GM19238 (cell line): Measurements from ENCODE around the gene NTNG2.

Source experiments
- DNase-seq: peaks from one replicate; pipeline ENCODE4 v3.0.0; 2011; ENCODE audit warnings: low spot score; ENCODE audit not compliant: insufficient read length

The NTNG2 gene

DNA sequence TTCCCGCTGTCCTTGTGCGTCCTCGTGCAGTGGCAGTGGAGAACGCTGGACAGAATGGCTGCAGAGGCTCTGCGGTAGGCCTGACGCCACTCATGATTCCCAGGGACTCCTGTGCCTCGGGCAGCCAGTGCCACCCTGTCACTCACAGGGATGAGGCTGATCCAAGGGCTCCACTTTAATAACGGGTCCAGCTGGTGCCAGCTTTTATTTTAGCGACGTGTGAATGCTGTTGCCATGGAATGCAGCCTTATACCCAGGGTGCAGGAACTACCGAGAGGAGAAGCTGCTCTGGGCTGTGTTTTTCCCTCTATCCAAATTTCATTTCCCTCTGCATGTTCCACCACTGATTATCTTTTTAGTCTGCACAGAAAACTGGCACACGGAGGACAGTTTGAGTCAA lies 15.8 kb upstream of the NTNG2 start:
- DNase-seq: no peak

DNA sequence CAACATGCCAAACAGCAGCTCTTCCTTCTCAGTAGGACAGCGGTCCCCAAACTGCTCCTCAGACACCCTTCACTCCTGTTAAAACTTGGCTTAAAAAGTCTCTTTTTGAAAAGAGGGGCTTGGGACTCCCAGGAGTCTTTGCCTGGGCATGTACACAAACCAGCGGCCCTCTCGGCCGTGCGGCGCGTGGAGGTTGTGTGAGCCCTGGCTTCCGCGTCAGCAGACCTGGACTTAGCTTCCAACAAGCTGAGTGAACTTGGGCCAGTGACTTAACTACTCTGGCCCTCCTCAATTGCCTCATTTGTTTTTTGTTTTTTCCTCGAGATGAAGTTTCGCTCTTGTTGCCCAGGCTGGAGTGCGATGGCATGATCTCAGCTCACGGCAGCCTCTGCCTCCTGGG lies 15.3 kb upstream of the NTNG2 start:
- no peak for DNase-seq

DNA sequence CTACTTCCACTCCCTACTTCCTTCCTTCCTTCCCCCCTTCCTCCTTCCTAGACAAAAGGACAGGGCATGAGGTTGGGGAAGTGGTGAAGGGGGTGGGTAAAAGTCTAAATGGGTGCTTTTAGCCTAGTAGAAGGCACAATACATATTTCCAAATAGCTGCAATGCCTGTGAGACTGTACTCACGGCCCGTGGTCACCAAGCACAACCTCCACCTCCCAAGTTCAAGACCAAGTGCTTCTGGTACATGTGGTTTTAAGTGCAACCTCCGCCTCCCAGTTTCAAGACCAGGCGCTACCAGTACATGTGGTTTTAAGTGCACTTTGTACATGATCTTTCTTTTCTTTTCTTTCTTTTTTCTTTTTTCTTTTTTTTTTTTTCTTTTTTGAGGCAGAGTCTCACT lies 14.5 kb upstream of the NTNG2 start:
- DNase-seq: no peak

- no peak for DNase-seq
These were observed 14.0 kb upstream of the NTNG2 start for GRCh38 chr9:132147839-132148238.

DNA sequence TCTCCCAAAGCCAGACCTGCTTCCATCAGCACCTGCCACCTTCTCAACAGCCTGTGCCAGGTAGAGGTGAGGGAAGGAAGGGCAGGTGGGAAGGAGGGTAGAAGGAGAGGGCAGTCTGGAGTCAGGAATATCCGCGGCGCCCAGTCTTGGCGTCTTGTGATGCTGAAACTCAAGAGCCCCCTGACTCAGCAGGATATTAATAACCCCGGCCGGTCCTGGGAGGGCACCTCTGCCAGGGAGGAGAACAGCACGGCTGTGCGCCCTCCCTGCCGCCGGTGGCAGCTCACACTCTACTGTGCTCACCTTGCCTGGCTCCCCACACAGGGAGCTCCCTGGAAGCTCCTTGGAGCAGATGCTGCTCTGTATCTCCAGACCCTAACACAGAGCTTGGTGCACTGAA lies 11.6 kb upstream of the NTNG2 start:
- no peak for DNase-seq

GRCh38 chr9:132151118-132151517 lies 10.7 kb upstream of the NTNG2 start:
- no peak for DNase-seq

DNA sequence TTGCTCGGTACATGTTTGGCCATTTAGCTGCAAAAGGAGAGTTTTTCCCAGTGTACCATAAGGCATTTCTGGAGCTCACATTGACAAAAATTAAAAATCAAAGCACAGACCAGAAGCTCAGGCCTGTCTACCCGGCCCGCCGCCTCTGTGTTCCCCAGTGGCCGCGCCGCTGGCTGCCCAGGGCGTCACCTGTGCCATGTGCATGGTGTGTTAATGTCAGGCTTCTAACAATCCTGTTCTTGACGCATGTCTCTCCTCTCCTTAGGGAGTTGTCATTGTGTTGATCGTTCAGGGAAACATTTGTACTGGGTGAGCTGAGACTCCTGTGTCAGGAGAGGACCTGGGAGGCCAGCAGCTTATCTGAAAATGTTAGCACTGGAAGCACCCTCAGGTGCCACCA lies 9.6 kb upstream of the NTNG2 start:
- no peak for DNase-seq

DNA sequence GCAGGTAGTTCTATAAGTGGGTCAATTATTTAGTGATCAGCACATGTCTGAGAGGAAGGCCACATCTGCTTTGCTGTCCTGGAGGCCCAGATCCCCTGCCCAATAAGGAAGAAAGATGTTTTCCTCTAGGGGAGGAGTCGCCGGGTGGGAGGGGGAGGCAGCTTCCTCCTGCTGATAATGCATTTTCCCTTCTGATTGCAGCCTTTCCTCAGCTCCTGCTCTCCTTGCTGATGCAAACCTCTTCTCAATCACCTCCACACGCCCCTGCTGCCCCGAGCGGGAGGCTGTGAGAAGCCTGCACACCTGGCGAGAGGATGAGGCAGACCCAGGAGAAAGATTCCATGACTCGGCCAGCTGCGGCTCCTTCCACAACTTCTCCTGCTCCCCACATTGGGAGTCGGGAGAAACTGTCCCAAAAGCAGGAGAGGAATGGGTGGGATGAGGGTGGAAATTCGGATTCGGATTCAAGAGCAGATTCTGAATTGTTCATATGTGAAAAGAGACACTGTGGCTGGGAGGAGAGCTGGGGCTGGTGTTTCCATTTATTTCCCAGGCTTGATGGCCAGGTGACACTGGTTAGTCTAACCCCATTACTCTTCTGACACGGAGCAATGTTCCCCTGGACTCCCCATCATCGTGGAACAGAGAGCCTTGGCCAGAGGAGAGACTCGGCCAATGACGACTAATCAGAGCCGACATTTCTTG lies 6.8 kb upstream of the NTNG2 start:
- no peak for DNase-seq

DNA sequence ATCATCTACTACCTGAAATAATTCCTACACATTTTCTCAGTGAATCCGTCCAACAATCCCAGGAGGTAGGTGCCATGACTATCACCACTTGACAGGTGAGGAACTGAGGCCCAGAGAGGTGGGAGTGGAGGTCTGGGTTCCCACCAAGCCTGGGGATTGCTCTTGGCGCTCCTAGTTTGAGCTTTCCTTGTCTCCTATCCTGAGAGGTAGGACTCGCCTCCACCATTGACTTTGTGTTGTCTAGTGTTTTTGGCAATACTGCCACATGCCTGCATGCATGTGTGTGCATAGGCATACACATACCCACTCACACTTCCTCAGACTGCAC lies 6.3 kb upstream of the NTNG2 start:
- DNase-seq: no peak

- no peak for DNase-seq
These were observed 5.6 kb upstream of the NTNG2 start for GRCh38 chr9:132156262-132156661.

GRCh38 chr9:132157347-132158116 lies 4.3 kb upstream of the NTNG2 start:
- no peak for DNase-seq

DNA sequence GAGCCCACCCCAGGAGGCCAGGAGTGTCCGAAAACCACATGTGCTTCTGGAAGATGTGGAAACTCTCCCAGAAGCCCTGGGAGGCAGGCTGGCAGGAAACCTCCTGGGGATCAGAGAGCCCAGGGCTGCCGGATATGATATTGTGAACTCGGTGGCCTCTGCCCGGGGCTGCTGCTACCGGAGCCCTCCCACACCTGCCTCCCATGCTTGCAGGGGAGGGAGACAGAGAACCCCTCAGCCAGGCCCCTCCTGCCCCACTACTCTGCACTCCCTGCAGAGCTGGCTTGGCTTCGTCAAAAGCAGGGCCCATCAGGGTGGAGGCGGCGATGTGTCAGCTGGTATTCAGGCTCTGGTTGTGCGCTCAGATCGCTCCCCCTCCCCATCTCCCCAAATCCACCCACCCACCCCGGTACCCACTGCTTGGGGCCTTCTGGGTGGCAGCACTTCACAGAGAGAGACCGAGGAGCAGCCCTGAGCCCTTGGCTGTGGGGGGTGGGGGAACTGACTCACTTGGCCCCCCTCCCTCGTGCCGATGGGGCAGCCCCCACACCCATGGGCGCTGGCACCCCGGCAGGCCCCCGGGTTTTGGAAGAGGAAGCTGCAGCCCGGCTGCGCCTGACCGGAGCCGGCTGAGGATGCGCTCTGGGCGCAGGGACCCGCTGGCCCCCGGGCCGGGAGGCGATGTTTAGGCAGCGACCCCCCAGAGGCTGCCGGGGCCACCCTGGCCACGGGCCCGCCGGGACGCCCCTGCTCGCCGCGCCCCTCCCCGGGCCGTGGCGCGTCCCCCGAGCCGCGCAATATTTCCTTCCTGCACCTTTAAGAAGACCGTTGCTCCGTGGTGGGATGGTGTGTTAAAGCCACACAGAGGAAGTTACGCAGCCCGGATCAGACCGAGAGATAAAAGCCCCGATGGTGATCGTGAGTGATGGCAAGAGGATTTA lies 786 bp upstream of the NTNG2 start:
- DNase-seq: peak; percentile 23

GRCh38 chr9:132162764-132163456 lies 1.1 kb downstream of the NTNG2 start:
- DNase-seq: no peak

- no peak for DNase-seq
These were observed 1.6 kb downstream of the NTNG2 start for GRCh38 chr9:132163457-132163875.

DNA sequence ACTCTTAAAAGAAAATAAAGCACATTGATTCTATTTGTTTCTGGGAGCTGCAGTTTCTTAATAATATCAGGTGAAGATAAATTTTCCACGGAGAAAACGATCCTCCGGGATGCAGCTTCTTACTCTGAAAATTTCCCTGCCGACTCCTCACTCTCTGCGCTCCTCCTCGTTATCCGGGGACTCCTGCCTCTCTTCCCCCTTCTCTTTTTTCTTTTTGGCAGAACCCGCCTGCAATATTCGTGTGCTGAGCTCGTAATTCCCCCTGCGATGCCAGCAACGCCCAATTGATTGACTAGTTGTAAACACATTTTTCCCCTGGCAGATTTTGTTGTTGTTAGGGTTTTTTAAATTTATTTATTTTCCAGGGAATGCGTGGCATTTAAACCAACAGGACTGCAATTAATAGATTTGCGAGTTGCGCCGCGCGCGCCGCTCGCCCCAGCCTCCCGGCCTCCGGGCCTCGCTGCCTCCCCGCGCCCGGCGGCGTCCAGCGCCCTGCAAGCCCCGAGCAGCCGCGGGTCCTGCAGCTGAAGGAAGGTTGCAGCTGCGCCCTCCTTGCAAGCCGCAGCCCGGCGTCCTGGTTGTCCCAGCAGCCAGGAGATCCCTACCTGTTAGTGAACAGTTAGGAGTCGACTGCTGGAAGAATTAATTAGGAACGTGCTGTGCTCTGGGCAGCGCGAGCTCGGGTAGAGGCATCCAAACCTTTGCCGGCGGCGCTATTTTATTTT lies 2.2 kb downstream of the NTNG2 start:
- no peak for DNase-seq

DNA sequence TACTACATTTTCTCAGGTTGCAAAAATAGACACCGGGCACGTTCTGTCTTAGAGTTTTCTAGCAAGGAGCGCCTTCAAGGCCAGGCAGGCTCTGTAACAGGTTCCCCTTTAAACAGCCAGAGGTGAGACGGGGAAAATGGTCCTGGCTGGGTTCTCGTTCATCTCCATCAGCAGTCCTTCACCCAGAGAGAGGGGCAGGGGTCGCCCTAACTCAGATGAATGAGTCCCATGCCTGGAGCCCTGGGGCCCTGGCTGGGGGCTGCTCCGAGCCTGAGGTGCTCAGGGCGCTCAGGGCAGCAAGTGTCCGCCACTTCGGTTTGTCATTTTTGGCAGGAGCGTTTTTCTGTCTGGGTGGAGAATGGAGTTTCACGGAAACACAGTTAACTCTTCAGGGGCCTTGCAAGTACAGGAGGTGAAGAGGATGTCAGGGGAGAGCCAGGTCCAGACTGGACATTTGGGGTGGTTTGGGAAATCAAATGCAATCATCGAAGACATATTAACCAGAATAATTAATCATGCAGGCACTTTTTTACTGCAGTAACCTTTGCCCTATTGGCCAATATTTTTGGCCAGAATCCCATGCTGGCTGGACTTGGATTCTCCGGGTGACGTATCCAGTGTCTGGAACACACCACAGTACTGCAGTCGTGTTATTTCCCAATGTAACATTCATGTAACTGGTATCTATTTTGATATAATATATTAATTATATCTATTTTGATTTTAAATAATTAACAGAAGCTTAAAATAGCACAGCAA lies 2.9 kb downstream of the NTNG2 start:
- no peak for DNase-seq

DNA sequence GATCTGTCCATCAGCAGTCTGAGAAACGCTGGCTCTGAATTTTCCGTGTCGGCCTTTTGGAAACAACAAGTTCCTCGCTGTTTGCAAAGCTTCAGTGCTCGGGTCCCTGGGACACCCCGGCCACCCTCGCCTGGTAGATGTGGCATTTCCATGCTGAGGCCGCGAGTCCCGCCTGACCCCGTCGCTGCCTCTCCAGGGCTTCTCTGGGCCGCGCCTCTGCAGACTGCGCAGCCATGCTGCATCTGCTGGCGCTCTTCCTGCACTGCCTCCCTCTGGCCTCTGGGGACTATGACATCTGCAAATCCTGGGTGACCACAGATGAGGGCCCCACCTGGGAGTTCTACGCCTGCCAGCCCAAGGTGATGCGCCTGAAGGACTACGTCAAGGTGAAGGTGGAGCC lies 4.7 kb downstream of the NTNG2 start:
- no peak for DNase-seq

DNA sequence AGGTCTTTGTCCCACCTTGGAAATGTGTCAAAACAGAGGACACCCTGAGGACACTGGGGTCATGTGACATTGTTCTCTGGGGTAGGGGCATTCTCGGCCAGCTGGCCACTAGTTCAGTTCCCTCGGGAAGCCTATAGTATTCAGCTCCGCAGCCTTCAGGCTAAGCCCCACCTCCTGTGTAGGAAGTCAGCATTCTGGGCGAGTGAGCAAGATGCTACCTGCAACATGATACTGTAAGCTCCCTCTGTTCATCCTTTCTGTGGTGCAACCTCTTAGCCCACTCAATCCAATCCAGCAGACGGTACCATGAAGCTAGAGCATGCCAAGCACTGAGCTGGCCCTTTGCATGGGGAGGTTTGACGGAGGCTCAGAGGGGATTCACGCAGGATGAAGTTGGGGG lies 5.3 kb downstream of the NTNG2 start:
- DNase-seq: no peak

- DNase-seq: no peak
These were observed 6.5 kb downstream of the NTNG2 start for GRCh38 chr9:132168347-132168746.

DNA sequence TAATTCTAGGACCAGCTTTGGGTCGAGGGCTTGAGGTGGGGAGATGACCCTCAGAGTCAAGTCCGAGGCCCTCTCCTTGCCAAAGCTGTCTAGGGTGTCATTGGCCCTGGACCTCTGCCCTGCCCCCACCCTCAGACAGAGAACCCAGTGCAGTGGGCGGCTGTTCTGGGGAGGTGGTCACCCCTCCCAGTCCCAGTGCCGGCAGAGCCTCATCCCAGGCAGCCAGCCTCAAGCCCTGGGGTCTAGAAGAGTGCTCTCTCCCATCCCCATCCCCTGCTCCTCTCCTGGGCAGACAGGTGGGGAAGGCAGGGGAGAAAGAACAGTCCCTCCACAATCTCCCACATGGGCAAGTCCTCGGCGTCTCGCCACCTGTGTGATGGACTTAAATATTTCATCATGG lies 7.0 kb downstream of the NTNG2 start:
- DNase-seq: no peak
